Activated T-cell treated with anti-CD3 and anti-CD28 coated beads, Interleukin-2, amount 50 U/mL, for 24 hours (primary cell): ENCODE results near the gene ERAL1.
A peak's percentile ranks its signal among the peaks of the same experiment; 100 is the strongest.

Source experiments
- DNase-seq: peaks from one replicate; pipeline ENCODE4 v3.0.0-alpha.2; 2020
- H3K27ac Mint-ChIP-seq: 2 replicates; pipeline ENCODE4 v1.8.0; 2020; ENCODE audit warnings: mild to moderate bottlenecking, mixed read lengths
- H3K27me3 Mint-ChIP-seq: 2 replicates; pipeline ENCODE4 v1.8.0; 2020; ENCODE audit warnings: mixed read lengths
- H3K36me3 Mint-ChIP-seq: 2 replicates; pipeline ENCODE4 v1.8.0; 2020; ENCODE audit warnings: low read depth, mixed read lengths
- H3K4me1 Mint-ChIP-seq: 2 replicates; pipeline ENCODE4 v1.8.0; 2020; ENCODE audit warnings: low read depth, mixed read lengths
- H3K4me3 Mint-ChIP-seq: 2 replicates; pipeline ENCODE4 v1.8.0; 2020; ENCODE audit warnings: mild to moderate bottlenecking, moderate library complexity, mixed read lengths
- H3K9me3 Mint-ChIP-seq: 2 replicates; pipeline ENCODE4 v1.8.0; 2020; ENCODE audit warnings: mixed read lengths

Gene ERAL1

DNA sequence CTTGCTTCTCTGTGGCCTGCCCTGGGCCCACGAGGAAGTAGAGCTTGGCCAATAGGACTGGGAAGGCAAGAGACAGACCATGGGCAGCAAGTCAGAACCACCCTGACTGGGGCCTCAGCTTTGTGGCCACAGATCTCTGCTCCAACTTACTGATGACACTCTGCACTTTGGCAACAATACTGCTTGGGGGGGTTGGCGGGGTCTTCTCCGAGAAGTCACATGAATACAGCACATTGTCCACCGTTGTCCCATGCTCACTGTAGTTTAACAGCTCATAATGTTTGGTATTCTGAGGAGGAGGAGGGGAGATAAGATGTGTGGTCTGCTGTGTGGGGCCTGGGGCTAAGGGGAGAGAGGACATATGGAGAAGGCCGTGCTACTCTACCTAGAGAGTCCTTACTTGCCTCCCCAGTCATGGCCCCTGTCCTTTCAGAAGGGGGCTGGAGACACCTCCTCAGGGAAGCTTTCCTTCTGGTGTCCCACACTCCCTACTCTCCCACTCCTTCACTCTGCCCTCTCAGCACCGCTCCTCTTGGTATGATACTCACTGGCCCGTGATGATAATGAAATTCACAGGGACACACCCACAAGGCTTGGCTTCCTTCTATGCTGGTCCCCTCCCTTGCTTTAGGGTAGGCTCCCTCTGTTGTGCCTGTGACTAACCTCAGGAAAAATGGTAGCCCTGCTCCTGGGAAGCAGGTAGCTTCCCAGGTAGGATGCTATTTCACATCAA, 52.1 kb downstream of the ERAL1 start:
- Mint-ChIP-seq H3K27ac (peak overlapping the region; percentile 78), H3K36me3 (peaks cover 76% of the 10 kb centered on the region), H3K4me3 (no peak overlapping the region), H3K9me3 (no peaks in the 10 kb centered on the region), H3K4me1 (peaks cover 10% of the 10 kb centered on the region), H3K27me3 (no peaks in the 10 kb centered on the region)
- DNase-seq: no peak

DNA sequence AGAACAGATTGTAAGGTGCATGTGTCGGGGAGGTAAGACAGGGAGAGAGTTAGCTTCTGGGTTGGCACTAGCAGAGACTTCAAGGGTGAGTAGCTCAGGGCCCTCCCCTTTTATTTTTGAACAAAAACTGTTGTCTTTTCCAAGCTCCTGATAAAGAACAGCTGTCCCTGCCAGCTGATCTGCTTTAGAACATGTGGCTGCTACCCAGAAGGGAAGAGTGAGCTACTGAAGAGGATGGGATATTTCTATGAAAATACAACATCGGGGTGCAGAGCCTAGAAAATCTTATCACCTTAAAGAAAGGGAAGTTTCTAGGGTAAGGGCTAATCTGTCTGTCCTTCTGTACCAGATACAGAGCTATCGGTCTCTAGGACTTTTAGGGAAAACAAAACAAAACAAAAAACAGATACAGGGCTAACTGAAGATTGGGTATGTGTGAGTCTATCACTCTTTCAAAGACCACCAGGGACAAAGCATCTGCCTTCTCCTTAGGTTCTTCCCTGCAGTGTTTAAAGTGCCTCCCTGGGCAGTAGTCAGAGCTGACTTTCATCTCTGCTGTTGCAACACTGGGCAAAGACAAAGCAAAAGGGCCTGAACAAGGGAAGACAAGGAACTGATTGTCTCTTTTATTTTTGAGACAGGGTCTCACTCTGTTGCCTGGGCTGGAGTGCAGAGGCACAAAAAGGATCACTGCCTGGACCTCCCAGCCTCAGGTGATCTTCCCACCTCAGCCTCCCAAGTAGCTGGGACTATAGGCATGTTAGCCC, 53.1 kb downstream of the ERAL1 start:
- no peak for DNase-seq
- H3K9me3 Mint-ChIP-seq: no peaks in the 10 kb centered on the region
- peaks cover 79% of the 10 kb centered on the region for H3K36me3 Mint-ChIP-seq
- peaks cover 6% of the 10 kb centered on the region for H3K4me1 Mint-ChIP-seq
- no peaks in the 10 kb centered on the region for H3K27me3 Mint-ChIP-seq
- peak overlapping the region; percentile 78 for H3K27ac Mint-ChIP-seq
- H3K4me3 Mint-ChIP-seq: no peak overlapping the region

DNA sequence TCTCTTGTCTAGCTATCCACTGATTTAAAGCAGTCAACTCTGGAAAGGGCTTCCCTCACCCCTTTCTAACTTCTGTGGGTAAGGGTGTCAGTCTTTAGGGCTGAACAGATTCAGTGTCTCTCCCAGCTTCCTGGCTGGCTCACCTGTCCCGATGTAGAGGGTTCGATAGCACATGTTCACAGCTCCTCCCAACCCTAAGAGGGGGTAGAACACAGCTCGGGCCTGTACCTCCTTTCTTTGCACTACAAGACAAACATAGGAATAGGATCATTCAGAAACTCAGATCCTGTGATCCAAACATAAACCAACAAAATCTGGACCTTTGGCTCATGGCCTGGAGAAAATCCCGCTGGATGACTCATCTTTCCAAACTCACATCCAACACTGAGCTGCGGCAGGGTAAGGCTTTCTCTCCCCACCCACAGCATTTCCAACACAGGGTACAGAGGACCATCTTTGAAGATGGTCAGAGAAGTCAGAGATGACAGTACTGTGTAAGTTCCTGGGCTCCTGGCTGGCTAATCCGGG, 53.9 kb downstream of the ERAL1 start:
- peaks cover 2% of the 10 kb centered on the region for H3K4me1 Mint-ChIP-seq
- H3K27me3 Mint-ChIP-seq: no peaks in the 10 kb centered on the region
- no peak overlapping the region for H3K4me3 Mint-ChIP-seq
- H3K27ac Mint-ChIP-seq: peak overlapping the region; percentile 78
- no peaks in the 10 kb centered on the region for H3K9me3 Mint-ChIP-seq
- no peak for DNase-seq
- peaks cover 88% of the 10 kb centered on the region for H3K36me3 Mint-ChIP-seq

DNA sequence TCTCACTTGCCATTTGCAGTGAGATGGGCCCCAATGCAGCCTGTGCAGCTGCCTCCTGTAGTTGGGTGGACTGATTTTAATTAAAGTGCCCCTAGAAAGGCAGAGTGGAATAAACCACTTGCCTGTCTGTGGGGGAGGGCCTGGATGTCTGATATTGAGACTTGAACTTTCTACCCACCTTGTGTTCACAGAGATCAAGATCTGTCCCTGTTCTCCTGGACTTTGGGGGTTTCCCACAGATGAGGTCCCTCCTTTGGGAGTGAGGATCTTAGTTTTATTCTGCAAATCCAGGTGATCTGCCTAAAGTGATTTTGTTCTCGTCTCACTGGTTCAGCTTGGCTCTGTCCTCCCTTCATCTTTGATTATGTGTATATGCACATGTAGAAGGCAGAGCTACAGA, 55.7 kb downstream of the ERAL1 start:
- H3K27me3 Mint-ChIP-seq: no peaks in the 10 kb centered on the region
- H3K4me1 Mint-ChIP-seq: peaks cover 14% of the 10 kb centered on the region
- no peak for DNase-seq
- H3K9me3 Mint-ChIP-seq: peaks cover 8% of the 10 kb centered on the region
- H3K4me3 Mint-ChIP-seq: no peak overlapping the region
- H3K27ac Mint-ChIP-seq: no peak overlapping the region
- peaks cover 95% of the 10 kb centered on the region for H3K36me3 Mint-ChIP-seq
